ENCODE results near the gene MGAT4B. TPM values are rescaled to one million over a fixed set of nuclear protein-coding genes. Genes with fewer than 3 reads are reported as not detected.

Gene MGAT4B
- total RNA-seq, 1 experiment from 2014 or later: 337 TPM

DNA sequence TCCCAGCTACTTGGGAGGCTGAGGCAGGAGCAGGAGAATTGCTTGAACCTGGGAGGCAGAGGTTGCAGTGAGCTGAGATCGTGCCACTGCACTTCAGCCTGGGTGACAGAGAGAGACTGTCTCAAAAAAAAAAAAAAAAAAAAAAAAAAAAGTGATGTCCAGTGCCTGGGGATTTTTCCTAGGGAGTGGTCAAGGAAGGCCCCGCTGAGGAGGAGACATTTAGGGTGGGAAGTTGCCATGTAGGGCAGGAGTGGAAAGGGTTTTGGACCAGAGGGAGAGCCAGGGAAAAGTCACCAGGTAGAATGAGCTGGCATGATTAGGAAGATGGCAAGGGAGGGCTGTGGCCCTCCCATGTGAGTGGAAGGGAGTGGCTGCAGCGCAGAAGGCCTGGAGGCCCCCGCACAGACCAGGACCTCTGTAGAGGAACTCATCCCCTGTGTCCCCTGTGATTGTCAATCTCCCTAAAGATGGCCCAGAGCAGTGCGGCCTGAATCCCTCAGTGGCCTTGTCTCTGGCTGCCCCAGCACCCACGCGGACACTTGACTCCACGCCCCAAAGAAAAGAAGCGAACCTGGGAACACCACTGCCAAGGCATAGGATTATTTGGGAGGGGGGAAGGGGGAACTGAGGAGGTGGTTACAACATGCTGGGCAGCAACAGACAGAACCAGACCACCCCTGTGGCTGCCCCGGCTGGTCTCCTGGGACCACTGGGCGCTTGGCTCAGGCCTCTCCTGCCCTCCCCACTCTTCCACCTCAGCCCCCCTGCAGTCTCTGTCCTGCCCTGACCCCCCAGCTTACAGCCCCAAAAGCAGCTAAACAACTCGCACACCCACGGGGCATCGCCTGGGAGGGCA lies 11.5 kb upstream of the MGAT4B start:
- Histone ChIP-seq H4K20me1 (ENCODE audit: insufficient read depth) (peaks cover 14% of the 10 kb centered on the region), H3K27ac (peak overlapping the region; percentile 100), H3K27me3 (ENCODE audit: insufficient read depth, low read depth) (no peaks in the 10 kb centered on the region), H3F3A (ENCODE audit: insufficient read depth, low read depth) (peaks cover 41% of the 10 kb centered on the region), H3K79me2 (ENCODE audit: low read depth) (peaks cover 31% of the 10 kb centered on the region), H3K9me2 (ENCODE audit: insufficient read depth) (no peaks in the 10 kb centered on the region), H3K9me3 (ENCODE audit: insufficient read depth, low read depth) (no peaks in the 10 kb centered on the region), H3K36me3 (ENCODE audit: low read depth) (peaks cover 14% of the 10 kb centered on the region), H3K4me2 (peak overlapping the region; percentile 100), H3K4me1 (replicated peaks; ENCODE audit: insufficient read depth) (peaks cover 39% of the 10 kb centered on the region), H2AFZ (0 out of 2 replicates have a peak overlapping the region, but pooled peaks have one; percentile 64), H3K4me3 (peak overlapping the region; percentile 98; the same call in 1 of the 2 replicates)
- DNase-seq: peak in 1 of 2 experiments; percentile 38
- POLR2A ChIA-PET (ENCODE audit: unreplicated experiment): interaction anchor here (0.6 kb wide), 3 partner anchors 12 to 55 kb away, joined by 3 to 15 read pairs (median 3); no protein-coding TSS in a partner anchor
- no peak for TF ChIP-seq CTCF (conservative IDR thresholded peaks at IDR 0.05)
- TSS peak; percentile 16 for BruUV-seq (replicated peaks)
- CTCF ChIA-PET: no interaction called here
- intact Hi-C loops (cut with micrococcal nuclease; ENCODE audit: unreplicated experiment): loop anchor here (2.0 to 5.0 kb wide), 4 partner anchors 15 to 266 kb away; partner anchors contain the start of genes HNRNPH1 and RUFY1

- Histone ChIP-seq H3K9me3 (ENCODE audit: insufficient read depth, low read depth) (no peaks in the 10 kb centered on the region), H4K20me1 (ENCODE audit: insufficient read depth) (peaks cover 7% of the 10 kb centered on the region), H3K4me1 (replicated peaks; ENCODE audit: insufficient read depth) (peaks cover 32% of the 10 kb centered on the region), H3K27ac (peak overlapping the region; percentile 100), H3K27me3 (ENCODE audit: insufficient read depth, low read depth) (no peaks in the 10 kb centered on the region), H3F3A (ENCODE audit: insufficient read depth, low read depth) (peaks cover 37% of the 10 kb centered on the region), H3K4me3 (no peak overlapping the region), H3K9me2 (ENCODE audit: insufficient read depth) (no peaks in the 10 kb centered on the region), H3K4me2 (peak overlapping the region; percentile 100), H3K79me2 (ENCODE audit: low read depth) (peaks cover 25% of the 10 kb centered on the region), H2AFZ (no peak overlapping the region), H3K36me3 (ENCODE audit: low read depth) (peaks cover 7% of the 10 kb centered on the region)
- CTCF ChIA-PET: no interaction called here
- POLR2A ChIA-PET (ENCODE audit: unreplicated experiment): no interaction called here
- TF ChIP-seq CTCF (conservative IDR thresholded peaks at IDR 0.05) (no peak), EZH2 (IDR thresholded peaks at IDR 0.05; ENCODE audit: low read depth) (no peak)
- no TSS peak for BruUV-seq (replicated peaks)
- intact Hi-C loops (cut with micrococcal nuclease; ENCODE audit: unreplicated experiment): loop anchor here (5.0 kb wide), 1 partner anchor 265 kb away; the partner anchor contains the start of gene RUFY1
- DNase-seq: no peak
Observed at GRCh38 chr5:179817470-179817840, 10.8 kb upstream of the MGAT4B start.

- Histone ChIP-seq H3K27me3 (ENCODE audit: insufficient read depth, low read depth) (no peaks in the 10 kb centered on the region), H3K79me2 (ENCODE audit: low read depth) (peaks cover 19% of the 10 kb centered on the region), H3K9me3 (ENCODE audit: insufficient read depth, low read depth) (no peaks in the 10 kb centered on the region), H3K4me3 (no peak overlapping the region), H3K36me3 (ENCODE audit: low read depth) (peaks cover 2% of the 10 kb centered on the region), H3K27ac (0 out of 2 replicates have a peak overlapping the region, but pooled peaks have one; percentile 100), H3K9me2 (ENCODE audit: insufficient read depth) (no peaks in the 10 kb centered on the region), H3K4me1 (replicated peaks; ENCODE audit: insufficient read depth) (peaks cover 27% of the 10 kb centered on the region), H3F3A (ENCODE audit: insufficient read depth, low read depth) (peaks cover 32% of the 10 kb centered on the region), H4K20me1 (ENCODE audit: insufficient read depth) (peaks cover 2% of the 10 kb centered on the region), H3K4me2 (peak overlapping the region; percentile 100; the same call in 1 of the 2 replicates), H2AFZ (no peak overlapping the region)
- ChIA-PET POLR2A (ENCODE audit: unreplicated experiment) (no interaction called here), CTCF (no interaction called here)
- no peak for TF ChIP-seq CTCF (conservative IDR thresholded peaks at IDR 0.05)
- TF ChIP-seq EZH2 (IDR thresholded peaks at IDR 0.05; ENCODE audit: low read depth): no peak
- BruUV-seq (replicated peaks): no TSS peak
- intact Hi-C loops (cut with micrococcal nuclease; ENCODE audit: unreplicated experiment): loop anchor here (5.0 kb wide), 1 partner anchor 265 kb away; the partner anchor contains the start of gene RUFY1
- no peak for DNase-seq
Observed at GRCh38 chr5:179816796-179817469, 10.3 kb upstream of the MGAT4B start.
